WTC11 (cell line): Measurements from ENCODE around the gene TEX14.
A peak's percentile ranks its signal among the peaks of the same experiment; 100 is the strongest.

Source experiments
- ATF1 ChIP-seq: sonication (generic); formaldehyde crosslinking; IDR thresholded peaks from 2 replicates; pipeline ENCODE4 v1.8.1; 2023; ENCODE audit warnings: mild to moderate bottlenecking, moderate library complexity, missing genetic modification reagents
- ELF4 ChIP-seq: sonication (generic); formaldehyde crosslinking; IDR thresholded peaks from 2 replicates; pipeline ENCODE4 v1.8.1; 2022; ENCODE audit warnings: low read depth, mild to moderate bottlenecking, moderate library complexity, missing genetic modification reagents
- HMGA2 ChIP-seq: fragments of 250-450 bp; sonication (Bioruptor Pico); IDR thresholded peaks from 2 replicates; pipeline ENCODE4 v1.4.0; 2021; ENCODE audit warnings: mild to moderate bottlenecking, moderate library complexity
- NR3C1 ChIP-seq: sonication (generic); formaldehyde crosslinking; conservative IDR thresholded peaks from 2 replicates; pipeline ENCODE4 v1.8.1; 2023; ENCODE audit warnings: low read depth, mild to moderate bottlenecking, missing genetic modification reagents
- TEAD1 ChIP-seq: sonication (generic); formaldehyde crosslinking; IDR thresholded peaks from 2 replicates; pipeline ENCODE4 v1.8.0; 2022; ENCODE audit warnings: mild to moderate bottlenecking, missing genetic modification reagents
- TP53 ChIP-seq: sonication (generic); formaldehyde crosslinking; IDR thresholded peaks from 2 replicates; pipeline ENCODE4 v1.8.1; 2023; ENCODE audit warnings: mild to moderate bottlenecking, missing genetic modification reagents
- ZNF423 ChIP-seq: fragments of 250-450 bp; sonication (Bioruptor Pico); IDR thresholded peaks from 2 replicates; pipeline ENCODE4 v2.1.2; 2022; ENCODE audit warnings: mild to moderate bottlenecking, moderate library complexity
- TF ChIP-seq, protein P1 (sequence below): fragments of 200-600 bp; IDR thresholded peaks from 2 replicates; pipeline ENCODE4 v1.8.0; 2022; ENCODE audit warnings: antibody characterized with exemption
- TF ChIP-seq, protein P2 (sequence below): sonication (generic); formaldehyde crosslinking; IDR thresholded peaks from 2 replicates; pipeline ENCODE4 v1.8.1; 2023; ENCODE audit warnings: mild to moderate bottlenecking, missing genetic modification reagents
- TF ChIP-seq, protein P3 (sequence below): sonication (generic); formaldehyde crosslinking; IDR thresholded peaks from 2 replicates; pipeline ENCODE4 v1.8.1; 2022; ENCODE audit warnings: low read depth, mild to moderate bottlenecking, moderate library complexity, missing genetic modification reagents, borderline replicate concordance
- TF ChIP-seq, protein P4 (sequence below): sonication (generic); formaldehyde crosslinking; IDR thresholded peaks from 2 replicates; pipeline ENCODE4 v1.8.0; 2022; ENCODE audit warnings: mild to moderate bottlenecking, missing genetic modification reagents
- TF ChIP-seq, protein P5 (sequence below): fragments of 250-450 bp; sonication (Bioruptor Pico); IDR thresholded peaks from 2 replicates; pipeline ENCODE4 v1.8.0; 2021; ENCODE audit warnings: mild to moderate bottlenecking
- TF ChIP-seq, protein P6 (sequence below): sonication (generic); formaldehyde crosslinking; IDR thresholded peaks from 2 replicates; pipeline ENCODE4 v1.8.0; 2022; ENCODE audit warnings: mild to moderate bottlenecking, missing genetic modification reagents

DNA sequence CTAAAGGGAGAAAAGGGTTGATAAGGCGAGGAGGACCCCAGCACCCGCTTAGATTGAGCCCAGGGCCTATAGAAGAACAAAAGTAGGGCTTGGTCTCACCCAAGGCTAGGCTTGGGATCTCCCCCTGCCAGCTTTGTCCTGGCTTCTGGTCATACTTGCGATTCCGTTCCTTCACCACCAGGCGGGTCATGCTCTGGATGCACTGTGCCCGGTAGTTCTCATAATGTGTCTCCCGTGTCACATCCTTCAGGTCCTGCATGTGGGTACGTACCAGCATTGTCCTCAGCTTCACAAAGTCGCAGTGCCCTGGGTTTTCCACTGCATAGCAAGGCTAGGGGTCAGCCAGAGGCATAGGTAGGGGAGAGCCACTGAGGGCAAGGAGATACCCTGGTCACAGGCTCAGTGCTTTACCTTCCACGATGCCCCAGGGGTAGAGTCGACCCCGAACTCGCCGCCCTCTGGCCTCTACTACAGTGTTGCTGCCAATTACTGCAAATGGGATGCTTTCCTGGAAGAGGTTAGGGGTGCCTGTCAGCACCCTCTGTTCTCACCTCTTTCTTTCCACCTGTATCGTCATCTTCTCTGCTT is 170.9 kb downstream of the TEX14 start:
- TF ChIP-seq, protein P1, sequence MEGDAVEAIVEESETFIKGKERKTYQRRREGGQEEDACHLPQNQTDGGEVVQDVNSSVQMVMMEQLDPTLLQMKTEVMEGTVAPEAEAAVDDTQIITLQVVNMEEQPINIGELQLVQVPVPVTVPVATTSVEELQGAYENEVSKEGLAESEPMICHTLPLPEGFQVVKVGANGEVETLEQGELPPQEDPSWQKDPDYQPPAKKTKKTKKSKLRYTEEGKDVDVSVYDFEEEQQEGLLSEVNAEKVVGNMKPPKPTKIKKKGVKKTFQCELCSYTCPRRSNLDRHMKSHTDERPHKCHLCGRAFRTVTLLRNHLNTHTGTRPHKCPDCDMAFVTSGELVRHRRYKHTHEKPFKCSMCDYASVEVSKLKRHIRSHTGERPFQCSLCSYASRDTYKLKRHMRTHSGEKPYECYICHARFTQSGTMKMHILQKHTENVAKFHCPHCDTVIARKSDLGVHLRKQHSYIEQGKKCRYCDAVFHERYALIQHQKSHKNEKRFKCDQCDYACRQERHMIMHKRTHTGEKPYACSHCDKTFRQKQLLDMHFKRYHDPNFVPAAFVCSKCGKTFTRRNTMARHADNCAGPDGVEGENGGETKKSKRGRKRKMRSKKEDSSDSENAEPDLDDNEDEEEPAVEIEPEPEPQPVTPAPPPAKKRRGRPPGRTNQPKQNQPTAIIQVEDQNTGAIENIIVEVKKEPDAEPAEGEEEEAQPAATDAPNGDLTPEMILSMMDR = peak; percentile 50; the same call in 1 of the 2 replicates
- TF ChIP-seq, protein P2, sequence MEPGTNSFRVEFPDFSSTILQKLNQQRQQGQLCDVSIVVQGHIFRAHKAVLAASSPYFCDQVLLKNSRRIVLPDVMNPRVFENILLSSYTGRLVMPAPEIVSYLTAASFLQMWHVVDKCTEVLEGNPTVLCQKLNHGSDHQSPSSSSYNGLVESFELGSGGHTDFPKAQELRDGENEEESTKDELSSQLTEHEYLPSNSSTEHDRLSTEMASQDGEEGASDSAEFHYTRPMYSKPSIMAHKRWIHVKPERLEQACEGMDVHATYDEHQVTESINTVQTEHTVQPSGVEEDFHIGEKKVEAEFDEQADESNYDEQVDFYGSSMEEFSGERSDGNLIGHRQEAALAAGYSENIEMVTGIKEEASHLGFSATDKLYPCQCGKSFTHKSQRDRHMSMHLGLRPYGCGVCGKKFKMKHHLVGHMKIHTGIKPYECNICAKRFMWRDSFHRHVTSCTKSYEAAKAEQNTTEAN (CRISPR knock-in tag) = no peak
- TF ChIP-seq, protein P3, sequence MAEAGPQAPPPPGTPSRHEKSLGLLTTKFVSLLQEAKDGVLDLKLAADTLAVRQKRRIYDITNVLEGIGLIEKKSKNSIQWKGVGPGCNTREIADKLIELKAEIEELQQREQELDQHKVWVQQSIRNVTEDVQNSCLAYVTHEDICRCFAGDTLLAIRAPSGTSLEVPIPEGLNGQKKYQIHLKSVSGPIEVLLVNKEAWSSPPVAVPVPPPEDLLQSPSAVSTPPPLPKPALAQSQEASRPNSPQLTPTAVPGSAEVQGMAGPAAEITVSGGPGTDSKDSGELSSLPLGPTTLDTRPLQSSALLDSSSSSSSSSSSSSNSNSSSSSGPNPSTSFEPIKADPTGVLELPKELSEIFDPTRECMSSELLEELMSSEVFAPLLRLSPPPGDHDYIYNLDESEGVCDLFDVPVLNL (CRISPR knock-in tag) = no peak
- no peak for TF ChIP-seq ATF1
- TF ChIP-seq, protein P4, sequence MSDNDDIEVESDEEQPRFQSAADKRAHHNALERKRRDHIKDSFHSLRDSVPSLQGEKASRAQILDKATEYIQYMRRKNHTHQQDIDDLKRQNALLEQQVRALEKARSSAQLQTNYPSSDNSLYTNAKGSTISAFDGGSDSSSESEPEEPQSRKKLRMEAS (CRISPR knock-in tag) = no peak
- TF ChIP-seq, protein P5, sequence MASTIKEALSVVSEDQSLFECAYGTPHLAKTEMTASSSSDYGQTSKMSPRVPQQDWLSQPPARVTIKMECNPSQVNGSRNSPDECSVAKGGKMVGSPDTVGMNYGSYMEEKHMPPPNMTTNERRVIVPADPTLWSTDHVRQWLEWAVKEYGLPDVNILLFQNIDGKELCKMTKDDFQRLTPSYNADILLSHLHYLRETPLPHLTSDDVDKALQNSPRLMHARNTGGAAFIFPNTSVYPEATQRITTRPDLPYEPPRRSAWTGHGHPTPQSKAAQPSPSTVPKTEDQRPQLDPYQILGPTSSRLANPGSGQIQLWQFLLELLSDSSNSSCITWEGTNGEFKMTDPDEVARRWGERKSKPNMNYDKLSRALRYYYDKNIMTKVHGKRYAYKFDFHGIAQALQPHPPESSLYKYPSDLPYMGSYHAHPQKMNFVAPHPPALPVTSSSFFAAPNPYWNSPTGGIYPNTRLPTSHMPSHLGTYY = no peak
- TF ChIP-seq ELF4 = no peak
- no peak for TF ChIP-seq TP53 (CRISPR knock-in tag)
- TF ChIP-seq NR3C1 (CRISPR knock-in tag) = no peak
- no peak for TF ChIP-seq ZNF423 (CRISPR knock-in tag)
- TF ChIP-seq, protein P6, sequence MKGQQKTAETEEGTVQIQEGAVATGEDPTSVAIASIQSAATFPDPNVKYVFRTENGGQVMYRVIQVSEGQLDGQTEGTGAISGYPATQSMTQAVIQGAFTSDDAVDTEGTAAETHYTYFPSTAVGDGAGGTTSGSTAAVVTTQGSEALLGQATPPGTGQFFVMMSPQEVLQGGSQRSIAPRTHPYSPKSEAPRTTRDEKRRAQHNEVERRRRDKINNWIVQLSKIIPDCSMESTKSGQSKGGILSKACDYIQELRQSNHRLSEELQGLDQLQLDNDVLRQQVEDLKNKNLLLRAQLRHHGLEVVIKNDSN (CRISPR knock-in tag) = no peak
- no peak for TF ChIP-seq TEAD1 (CRISPR knock-in tag)
- no peak for TF ChIP-seq HMGA2
